NCI-H460 (cell line): ENCODE data around the gene MPPED1. TPM values are rescaled to one million over a fixed set of nuclear protein-coding genes. Genes with fewer than 3 reads are reported as not detected.
A peak's percentile ranks its signal among the peaks of the same experiment; 100 is the strongest.

Source experiments
- DNase-seq: peaks from one replicate; pipeline ENCODE4 v3.0.0-alpha.2; 2016; ENCODE audit warnings: low read depth; ENCODE audit errors: extremely low read depth
- polyA plus RNA-seq: library from polyadenylated mRNA; depleted of rRNA; stranded (reverse); fragments of >200 nt; gene quantifications from 2 replicates; pipeline ENCODE4 v1.2.3, GENCODE V29; 2014; cell fraction: nucleus; rRNA removed
- total RNA-seq: library from RNA; depleted of rRNA; stranded (reverse); fragments of >200 nt; shearing (Covaris generic); gene quantifications from 2 replicates; pipeline ENCODE4 v1.2.3, GENCODE V29; 2014; rRNA removed

The MPPED1 gene
- total RNA-seq = not detected in 2 replicates
- not detected in 2 replicates for polyA plus RNA-seq

GRCh38 chr22:43411869-43412807 lies at the start of gene MPPED1:
MPPED1 (plus strand) TSS chr22:43412014; CDS start chr22:43424986, 12,972 bp downstream.
- no peak for DNase-seq

GRCh38 chr22:43363315-43364168 lies 48.3 kb upstream of the MPPED1 start:
- DNase-seq = no peak

- DNase-seq = no peak
Measured at GRCh38 chr22:43364169-43364435, 47.7 kb upstream of the MPPED1 start.

GRCh38 chr22:43365715-43366440 lies 45.9 kb upstream of the MPPED1 start:
- DNase-seq = no peak

DNA sequence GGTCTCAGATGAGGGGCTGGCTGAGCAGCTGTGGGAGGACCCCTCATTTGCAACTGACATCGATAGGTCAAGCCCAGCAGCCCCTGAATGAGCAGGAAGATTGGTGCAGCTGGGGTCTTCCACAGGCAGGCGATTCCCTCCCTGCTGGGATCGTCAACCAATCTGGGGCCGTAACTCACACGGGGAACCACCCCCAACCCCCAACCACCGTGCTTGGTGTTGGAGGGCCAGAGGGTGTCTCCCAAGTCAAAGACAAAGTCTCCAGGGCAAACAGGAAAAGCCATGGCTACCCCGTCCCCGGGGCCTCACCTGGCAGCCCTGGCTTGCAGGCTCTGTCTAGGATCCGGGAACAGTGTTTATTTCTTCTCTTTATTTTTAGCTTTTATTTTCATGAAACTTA lies 41.8 kb upstream of the MPPED1 start:
- DNase-seq = no peak

- no peak for DNase-seq
Measured at GRCh38 chr22:43375951-43376455, 35.8 kb upstream of the MPPED1 start.

DNA sequence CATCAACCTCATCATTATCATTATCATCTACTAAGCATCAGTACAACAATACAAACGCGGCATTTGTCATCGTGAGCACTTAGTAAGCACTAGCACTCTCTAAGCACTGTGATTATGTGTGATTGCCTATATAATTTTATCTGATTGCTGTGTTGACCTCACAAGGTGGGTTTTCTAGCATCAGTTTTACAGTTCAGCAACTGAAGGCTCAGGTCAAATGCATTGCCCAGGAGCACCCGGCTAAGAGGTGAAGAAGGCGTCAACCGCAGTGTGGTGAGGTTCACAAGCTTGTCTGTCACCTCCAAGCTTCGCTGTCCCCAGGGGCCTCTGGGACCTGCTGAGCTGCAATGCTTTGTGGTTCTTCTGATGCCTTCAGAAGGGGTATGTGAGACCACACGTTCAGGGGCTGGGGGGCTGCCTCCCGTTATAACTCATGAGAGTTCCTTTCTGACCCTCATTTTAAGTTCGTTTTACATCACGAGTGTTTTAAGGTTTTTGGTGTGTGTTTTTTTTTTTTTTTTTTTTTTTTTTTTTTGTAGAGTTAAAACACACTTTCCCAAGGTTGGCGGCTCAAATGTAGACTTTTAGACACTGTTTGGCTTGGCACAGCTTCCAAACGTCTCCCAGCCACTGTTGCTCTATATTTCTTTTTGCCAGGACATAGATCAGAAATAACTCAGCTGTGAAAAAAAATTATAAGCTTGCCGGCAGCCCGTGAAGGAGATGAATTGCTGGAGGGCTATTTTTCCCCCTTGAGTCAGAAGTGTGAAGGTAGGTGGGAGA lies 34.9 kb upstream of the MPPED1 start:
- no peak for DNase-seq

DNA sequence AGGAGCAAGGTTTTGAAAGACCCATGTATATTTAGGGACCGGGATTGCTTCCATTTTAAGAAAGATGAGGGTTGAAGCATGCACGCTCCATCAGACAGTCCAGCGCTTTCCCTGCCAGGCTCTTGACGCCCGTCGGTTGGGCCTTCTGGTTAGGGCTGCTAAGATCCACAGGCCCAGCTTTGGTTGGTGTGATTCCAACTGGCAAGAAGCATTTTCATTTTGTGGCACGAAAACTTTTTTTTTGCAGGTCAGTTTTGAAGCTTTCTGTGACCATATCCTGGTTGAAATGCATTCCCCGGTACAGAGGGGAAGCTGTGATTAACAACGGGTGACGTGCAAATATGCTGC lies 34.3 kb upstream of the MPPED1 start:
- no peak for DNase-seq

- DNase-seq = no peak
Measured at GRCh38 chr22:43377896-43378704, 33.7 kb upstream of the MPPED1 start.

DNA sequence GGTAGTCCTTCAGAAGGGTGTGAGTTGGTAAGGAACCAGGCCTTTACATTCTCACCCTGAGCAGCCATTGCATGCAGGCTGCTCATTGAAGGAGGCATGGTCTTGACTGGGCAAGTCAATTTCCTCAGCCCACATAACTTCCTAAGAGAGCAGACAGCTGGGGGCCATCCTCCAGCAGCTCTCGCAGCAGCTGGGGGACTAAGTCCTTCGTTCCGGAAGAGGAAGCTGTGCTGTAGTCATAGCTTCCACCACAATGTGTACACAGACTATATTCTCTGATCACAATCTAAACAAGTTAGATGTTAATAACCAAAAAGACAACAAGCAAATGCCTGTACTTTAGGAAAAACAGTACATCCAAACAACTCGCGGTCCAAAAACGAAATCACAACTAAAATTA lies 30.1 kb upstream of the MPPED1 start:
- DNase-seq = no peak

GRCh38 chr22:43384863-43385262 lies 27.0 kb upstream of the MPPED1 start:
- DNase-seq = no peak

DNA sequence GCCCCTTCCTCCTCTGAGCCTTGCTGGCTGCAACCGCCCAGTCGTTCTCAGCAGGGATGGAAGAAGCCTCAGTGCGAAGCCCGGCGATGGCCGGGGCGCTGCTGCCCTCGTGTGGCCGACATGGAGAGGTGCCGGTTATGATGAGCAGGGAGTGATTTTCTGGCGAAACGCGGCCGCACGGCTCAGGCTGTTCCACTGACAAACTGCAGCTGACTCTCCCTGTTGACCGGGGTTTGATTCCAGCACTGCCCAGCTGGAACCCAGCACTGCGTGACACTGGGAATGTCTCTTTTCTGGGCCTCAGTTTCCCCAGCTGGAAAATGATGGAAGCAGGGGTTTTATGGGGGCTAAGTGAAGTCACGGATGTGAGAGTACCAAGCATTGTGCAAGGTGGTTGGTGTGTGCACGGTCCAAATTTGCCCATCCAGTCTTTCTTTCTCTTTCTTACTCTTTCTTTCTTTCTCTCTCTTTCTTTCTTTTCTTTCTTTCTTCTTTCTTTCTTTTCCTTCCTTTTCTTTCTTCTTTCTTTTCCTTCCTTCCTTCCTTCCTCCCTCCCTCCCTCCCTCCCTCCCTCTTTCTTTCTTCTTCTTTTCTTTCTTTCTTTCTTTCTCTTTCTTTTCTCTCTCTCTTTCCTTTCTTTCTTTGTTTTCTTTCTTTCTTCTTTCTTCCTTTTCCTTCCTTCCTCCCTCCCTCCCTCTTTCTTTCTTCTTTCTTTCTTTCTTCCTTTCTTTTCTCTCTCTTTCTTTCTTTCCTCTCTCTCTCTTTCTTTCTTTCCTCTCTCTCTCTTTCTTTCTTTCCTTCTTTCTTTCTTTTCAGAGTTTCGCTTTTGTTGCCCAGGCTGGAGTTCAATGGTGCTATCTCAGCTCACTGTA lies 25.8 kb upstream of the MPPED1 start:
- DNase-seq = peak; percentile 64

GRCh38 chr22:43387815-43388214 lies 24.0 kb upstream of the MPPED1 start:
- DNase-seq = no peak

DNA sequence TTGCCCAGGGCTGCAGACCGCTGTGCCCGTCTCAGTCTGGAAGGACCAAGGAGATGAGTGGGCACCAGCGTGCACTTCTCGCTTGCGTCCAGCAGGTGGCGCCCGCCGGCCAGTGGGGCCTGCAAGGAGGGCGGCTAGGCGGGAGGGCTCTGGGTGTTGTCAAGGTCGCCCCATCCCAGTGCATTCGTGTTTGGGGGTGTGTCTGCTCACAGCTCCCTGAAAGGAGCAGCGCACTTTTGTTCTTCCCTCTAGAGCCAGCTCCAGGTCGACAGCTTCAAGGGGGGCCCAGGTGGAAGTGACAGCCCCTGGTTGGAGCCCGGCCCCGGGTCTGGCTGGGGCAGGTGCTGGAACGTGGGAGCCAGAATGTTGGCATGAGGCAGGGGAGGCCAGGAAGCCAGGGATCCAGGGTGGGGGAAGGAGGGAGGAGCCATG lies 23.4 kb upstream of the MPPED1 start:
- peak; percentile 40 for DNase-seq

GRCh38 chr22:43389227-43389836 lies 22.5 kb upstream of the MPPED1 start:
- no peak for DNase-seq

DNA sequence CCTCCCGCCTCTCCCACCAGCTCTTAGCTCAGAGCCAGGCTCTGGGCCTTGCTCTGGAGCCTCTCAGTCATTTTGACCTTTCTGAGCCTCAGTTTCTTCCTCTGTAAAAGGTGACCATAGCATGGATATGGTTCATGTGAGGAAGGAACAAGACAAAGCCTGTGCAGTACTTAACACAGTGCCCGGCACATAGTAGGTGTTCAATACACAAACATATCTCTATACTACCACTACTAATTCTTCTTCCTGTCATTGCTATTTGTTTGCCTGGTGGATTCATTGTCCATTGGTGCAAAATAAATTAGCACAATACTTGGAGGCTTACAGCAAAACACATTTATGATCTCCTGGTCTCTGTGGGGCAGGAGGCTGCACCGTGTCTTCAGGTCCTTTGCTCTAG lies 21.6 kb upstream of the MPPED1 start:
- DNase-seq = no peak

DNA sequence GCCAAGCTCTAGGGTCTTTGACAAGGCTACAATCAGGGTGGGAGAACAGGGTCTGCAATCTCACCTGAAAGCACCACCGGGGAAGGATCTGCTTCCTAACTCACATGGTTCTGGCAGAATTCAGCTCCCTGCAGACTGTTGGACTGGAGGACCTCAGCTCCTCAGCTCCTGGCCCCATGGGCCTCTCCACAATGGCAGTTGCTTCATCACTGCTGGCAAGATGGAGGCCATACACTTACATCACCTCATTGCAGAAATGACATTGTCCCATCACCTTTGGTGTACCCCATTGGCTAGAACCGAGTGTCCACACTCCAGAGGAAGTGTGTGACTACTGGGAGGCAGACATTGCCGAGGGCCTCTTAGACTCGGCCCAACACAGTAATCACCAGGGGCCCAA lies 20.9 kb upstream of the MPPED1 start:
- no peak for DNase-seq

DNA sequence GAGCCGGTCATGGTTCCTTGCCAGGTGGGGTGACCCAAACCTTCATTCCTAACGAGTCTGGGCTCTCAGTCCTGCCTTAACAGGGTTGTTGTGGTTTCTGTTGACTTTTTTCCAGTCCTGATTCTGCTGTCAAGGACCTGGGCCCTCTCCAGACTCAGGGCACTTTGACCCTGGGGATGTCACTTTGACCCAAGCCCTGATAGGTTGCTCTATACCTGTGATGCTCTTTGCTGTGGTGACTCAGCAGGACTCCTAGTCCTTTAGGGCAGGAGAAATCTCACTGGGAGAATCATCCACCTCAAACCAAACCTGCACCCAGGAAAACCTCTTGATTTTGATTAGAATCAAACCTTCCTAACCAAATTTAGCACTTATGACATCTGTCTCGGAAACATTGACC lies 20.5 kb upstream of the MPPED1 start:
- no peak for DNase-seq
